GM19395 (cell line): Measurements from ENCODE around the gene PDE1C.
"Not testable (repeated sequence)": the region's sequence is repeated elsewhere in the genome, so short reads cannot be mapped to it uniquely, and the experiment has no call there.

ENCODE experiments used
- ATAC-seq: cut with Tn5 transposase; IDR thresholded peaks from one replicate; pipeline ENCODE4 v1.9.1; 2021; ENCODE audit warnings: mild to moderate bottlenecking, moderate library complexity; ENCODE audit not compliant: unreplicated experiment

Gene PDE1C

DNA sequence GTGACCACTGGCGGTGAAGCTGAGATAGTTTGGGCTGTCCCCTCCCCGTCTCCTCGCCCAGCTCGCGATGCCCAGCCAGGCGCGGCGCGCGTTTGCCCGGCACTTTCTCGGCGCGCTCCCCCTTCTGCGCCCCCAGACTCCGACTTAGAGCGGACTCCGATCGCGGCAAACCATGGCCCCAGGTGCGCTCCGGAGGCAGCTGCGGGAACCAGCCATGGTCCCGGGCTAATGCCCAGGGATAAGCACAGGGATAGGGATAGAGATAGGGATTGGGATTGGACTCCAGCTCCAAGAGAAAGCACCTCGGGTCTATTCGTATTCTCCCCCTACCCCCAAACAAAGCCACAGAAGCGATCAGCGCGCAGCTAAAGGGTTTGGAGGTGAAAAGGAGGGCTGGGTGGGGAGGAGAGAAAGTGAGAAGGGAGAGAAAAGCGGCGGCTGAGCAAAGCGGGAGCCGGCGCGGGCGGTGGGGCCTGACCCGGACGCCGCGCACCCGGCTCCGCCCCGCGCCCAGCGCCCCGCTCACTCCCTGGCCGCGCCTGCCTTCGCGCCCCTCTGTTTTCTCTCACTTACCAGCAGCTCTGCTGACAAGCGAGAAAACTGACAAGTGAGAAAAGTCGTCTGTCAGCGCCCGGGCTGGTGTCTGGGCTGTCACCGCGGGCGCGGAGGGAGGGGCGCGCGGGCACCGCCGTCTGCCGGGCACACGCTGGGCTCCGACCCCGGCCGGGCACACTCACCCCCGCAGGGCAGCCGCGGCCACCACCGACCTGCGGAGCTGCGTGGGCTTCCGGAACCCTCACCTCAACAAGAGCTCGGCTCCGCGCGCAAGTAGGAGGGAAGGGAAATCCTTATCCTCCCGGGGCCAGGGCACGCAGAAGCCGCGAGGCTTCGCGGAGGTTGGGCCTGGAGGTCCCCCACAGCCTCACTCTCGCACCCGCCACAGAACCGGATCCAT lies at the start of gene PDE1C:
Gene PDE1C, minus strand, starts transcription at position 2 of the 955 bp plus-strand sequence.
- no peak for ATAC-seq

GRCh38 chr7:32119790-32120196 lies 49.6 kb upstream of the PDE1C start:
- no peak for ATAC-seq

- ATAC-seq, result no peak
These were observed 47.6 kb upstream of the PDE1C start for GRCh38 chr7:32117837-32118236.

DNA sequence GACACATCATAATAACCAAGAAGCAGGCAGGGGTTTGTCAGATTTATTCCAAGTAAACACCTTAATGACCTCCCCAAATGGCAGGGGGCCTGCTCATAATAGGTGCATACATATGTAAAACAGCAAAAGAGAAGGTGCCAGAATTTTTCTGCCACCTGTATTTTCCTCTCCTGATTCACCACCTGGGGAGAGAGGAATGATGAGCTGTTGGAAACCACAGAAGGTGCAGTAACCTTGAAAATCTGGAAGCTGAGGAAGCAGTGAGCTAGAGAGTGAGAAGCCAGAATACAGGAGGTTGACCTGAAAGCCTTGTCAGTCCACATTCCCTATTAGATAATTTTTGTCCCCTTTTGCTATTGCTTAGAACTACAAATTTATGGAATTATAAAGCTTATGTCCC lies 46.2 kb upstream of the PDE1C start:
- no peak for ATAC-seq

DNA sequence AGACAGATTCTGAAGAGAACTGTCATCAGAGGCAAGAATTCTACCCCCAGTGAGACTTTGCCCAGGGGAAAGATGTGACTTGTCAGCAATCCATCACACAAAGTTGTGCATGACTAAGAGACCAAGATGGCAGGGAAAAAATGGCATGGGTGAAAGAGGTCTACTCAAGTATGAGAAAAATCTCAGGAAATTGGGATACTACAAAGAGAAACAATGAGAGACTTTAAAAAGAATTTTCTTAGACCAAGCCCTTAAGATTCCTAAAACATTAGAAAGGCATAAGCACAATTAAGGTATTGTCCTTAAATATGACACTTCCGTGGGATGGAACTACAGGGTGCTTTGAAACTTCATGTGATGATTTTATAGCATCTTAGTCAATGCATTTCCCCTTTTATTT lies 45.6 kb upstream of the PDE1C start:
- no peak for ATAC-seq

DNA sequence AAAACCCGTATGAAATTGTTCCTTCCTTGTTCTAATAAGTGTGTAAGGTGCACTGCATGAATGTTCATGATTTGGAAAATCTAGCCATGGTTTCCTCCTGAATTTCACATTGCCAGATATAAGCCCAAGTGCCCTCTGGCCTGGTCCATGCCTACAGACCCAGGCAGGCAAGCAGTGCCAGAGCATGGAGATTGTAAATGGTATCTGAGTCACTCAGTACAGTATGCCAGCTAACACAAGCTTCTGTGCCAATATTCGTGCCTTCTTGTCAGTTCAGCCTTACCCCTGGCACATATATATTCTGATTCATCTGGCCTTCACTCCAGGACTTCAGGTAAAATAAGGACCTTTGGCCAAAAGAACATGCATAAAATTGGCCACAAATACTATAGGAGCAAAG lies 38.4 kb upstream of the PDE1C start:
- no peak for ATAC-seq

- ATAC-seq, result no peak
These were observed 34.6 kb upstream of the PDE1C start for GRCh38 chr7:32104766-32105165.

- ATAC-seq, result no peak
These were observed 33.2 kb upstream of the PDE1C start for GRCh38 chr7:32103361-32103760.

GRCh38 chr7:32102432-32102873 lies 32.2 kb upstream of the PDE1C start:
- ATAC-seq, result no peak

DNA sequence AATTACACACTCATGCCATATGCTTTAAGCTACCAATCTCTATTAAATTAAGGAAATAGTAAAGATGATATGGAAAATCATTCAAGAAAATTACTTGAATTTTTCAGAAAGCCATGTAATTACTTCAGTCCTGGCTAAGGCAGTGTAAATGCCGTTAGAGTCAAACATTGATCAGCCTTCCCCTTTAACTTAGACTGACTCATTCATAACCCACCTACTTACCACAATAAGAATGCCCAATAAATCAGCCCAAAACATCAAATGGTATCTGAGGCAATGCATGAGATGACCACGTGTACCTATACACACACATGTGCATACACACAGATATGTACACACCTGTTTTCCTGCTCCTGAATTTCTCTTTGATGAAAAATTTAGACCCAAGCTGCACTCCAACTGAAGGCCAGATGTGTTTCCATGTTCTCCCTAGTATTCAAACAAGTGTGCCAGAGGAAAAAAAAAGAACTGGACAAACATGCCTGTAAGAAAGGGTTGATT lies 30.2 kb upstream of the PDE1C start:
- ATAC-seq, result no peak

- ATAC-seq, result no peak
These were observed 24.3 kb upstream of the PDE1C start for GRCh38 chr7:32094516-32094915.

DNA sequence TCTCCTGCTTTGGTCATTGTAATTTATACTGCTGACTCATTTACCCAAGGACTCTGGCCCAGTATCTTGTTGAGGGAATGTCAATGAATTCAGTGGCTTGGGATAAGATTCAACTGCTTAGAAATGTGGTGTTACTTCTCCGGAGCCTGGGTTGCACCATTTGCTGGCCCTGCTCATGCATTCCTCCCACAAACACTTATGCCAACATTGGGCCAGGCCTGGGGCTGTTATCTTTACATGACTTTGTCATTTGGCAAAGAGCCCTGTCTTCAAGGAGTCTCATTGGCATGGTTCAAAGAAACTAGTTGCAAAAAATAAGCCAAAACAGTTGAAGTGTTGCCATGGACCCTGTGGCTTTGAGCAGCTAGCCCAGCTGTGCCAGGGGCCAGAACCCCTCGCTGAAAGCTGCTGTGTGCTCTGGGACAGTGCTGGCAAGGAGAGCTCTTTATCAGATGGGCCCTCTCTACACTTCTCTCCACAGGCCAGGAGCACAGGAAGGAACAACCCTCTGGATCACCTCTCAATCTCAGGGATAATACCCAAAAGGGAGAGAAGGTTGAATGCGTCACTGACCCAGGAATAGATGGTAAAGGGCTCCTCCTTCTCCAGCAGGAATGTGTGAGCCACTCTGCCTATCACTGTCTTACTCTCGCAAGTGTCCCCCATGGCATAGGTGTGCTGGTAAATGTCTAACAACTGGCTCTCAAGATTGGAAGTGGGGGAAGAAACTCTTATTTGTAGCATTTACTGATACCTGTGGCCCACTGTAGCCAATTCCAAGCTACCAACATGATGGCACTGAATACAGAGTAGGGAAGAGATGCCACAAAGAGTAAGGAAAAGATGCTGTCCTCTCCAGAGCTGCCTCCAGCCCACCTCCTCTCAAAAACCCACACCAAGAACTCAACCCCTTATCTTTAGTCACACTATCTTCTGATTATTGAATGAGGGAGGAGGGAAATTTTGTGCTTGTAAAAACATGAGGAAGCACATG lies 23.5 kb upstream of the PDE1C start:
- ATAC-seq, result no peak

DNA sequence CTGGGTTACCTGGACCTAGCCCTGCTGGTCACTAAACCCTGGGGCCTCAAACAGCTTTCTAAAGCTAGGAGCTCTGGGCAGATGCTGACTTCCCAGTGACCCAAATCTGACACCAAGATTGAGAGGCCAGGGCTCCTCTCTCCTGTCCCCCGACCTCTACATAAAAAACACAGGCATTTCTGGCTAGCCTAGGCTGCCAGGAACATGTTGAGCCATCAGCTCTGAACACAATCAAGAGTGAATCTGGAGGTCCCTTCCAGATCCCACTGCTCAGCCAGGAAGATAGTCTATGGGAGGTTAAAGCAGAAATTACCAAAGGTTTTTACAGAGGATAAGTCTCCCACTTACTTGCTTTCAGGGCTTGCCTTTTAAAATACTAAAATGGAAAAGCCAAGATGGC lies 22.1 kb upstream of the PDE1C start:
- ATAC-seq, result no peak

GRCh38 chr7:32091608-32092210 lies 21.5 kb upstream of the PDE1C start:
- no peak for ATAC-seq

DNA sequence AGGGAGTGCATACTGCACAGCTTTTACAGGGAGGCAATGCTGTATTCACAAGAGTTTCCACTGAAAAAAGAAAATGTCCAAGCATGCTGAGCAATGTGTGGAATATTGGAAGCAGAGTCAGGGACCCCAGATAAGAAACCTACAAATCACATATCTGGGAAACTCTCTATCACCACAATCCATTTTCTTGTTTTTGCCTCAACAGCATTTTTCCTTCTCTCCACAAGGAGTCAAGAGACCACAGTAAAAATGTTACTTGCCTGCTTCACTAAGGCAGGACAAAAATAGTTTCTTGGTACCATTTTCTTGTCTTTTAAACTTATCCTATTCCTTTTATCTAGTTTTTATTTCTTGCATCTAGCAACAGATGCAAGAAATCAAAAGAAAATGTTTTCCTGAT lies 19.5 kb upstream of the PDE1C start:
- ATAC-seq, result no peak

DNA sequence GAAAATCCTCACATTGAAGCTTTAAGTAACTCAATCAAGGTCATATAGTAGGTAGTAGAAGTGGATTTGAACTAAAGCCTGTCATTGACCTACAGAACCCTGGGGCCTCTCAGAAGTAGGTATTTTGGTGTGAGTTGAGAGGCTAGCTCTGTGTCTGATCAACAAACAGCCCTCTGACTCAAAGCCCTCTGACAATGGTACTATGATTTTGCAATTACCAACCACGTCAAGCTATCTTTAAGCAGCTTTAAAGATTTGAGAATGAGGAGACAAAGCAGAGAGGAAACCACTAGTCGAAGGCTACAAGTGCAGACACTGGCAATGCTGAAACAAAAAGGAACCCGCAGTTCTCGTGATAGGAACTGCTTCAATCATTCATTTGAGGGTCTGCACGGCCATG lies 19.0 kb upstream of the PDE1C start:
- no peak for ATAC-seq

DNA sequence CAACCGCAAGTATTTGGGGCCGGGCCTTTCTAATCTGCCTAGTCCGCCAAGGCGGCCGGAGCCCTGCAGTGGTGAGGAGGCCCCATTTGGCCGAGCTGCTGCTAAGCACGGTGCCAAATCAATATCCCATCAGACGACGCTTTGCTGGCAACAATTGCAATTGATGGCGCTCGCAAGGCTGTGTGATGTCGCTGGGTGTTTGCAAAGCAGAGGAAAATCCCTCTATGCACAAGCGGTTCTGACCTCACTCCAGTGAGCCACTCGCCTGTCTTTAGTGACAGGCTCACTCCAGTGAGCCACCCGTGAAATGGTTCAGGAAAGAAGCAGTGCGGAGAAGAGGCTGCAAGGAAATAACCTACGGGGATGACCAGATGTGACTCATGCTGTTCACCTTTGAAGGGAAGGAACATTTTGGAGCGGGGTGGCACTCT lies 18.3 kb upstream of the PDE1C start:
- no peak for ATAC-seq

DNA sequence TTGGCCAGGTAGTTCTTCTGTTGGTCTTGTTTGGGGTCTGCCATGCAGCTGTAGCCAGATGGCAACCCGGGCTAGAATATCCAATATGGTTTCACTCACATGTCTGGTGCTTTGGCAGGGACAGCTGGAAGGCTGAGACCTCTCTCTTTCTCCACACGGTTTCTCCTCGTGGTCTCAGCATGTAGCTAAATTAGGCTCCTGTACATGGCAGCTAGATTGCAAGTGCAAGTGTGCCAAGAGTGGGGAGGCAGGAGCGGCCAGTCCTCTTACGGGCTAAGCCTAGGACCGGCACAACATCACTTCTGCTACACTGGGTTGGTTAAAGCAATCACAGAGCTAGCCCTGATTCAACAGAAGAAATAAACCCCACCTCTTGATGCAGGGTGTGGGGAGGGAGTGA lies 9.3 kb upstream of the PDE1C start:
- ATAC-seq, result no peak

DNA sequence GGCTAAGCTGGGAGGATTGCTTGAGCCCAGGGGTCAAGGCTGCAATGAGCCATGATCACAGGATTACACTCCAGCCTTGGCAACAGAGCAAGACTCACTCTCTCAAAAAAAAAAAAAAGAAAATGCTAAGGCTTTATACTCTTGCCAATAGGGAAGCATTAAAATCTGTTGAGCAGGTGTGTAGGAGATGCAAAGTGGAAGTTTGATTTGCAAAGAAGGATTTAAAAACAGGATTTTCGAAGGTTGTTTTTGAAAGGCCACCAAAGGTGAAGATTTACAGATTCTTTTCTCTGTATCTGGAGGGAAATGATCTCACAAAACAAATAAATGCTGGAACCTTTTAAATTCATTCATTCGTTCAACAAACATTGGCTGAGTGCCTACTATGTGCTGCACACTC lies 8.6 kb upstream of the PDE1C start:
- ATAC-seq, result no peak

DNA sequence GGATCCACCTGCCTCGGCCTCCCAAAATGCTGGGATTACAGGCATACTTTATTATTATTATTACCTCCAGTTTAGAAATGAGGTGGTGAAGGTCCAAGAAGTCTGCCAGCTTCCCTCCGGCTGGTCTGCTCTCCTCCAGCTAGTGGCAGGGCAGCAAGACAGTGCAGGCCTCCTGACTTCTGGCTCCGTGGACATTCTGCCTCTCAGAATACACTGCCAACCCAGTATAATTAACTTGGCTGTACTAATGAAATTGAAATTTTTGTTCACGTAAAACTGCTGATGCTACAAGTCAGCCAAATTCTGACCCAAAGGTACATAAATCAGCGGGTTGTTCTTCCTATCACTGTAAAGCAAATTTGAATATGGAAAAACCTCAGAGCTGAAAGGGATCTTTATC lies 7.6 kb upstream of the PDE1C start:
- ATAC-seq, result no peak

DNA sequence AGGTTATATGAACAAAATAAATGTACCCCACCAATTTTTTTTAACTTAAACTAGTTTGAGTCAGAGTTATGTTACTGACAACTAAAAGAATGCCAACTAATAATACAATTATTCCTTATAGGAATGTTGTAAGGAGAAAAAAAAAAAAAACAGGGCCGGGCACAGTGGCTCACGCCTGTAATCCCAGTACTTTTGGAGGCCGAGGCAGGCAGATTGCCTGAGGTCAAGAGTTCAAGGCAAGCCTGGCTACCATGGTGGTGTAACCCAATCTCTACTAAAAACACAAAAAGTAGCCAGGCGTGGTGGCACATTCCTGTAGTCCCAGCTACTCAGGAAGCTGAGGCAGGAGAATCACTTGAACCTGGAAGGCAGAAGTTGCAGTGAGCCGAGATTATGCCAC lies 6.6 kb upstream of the PDE1C start:
- ATAC-seq, result not testable (repeated sequence)
